Endothelial cell of umbilical vein (primary cell): Measurements from ENCODE around the gene TMEM132A. TPM values are rescaled to one million over a fixed set of nuclear protein-coding genes. Genes with fewer than 3 reads are reported as not detected.

Source experiments
- BruUV-seq: library from RNA; stranded (reverse); fragments of 400-500 nt; replicated peaks from 2 replicates; lab custom pipeline; 2021; lab: Mats Ljungman, UMichigan
- CTCF ChIA-PET: fragments of 300-600, 350-600 bp; sonication (Branson Sonifier 250); formaldehyde crosslinking; loops from one replicate; lab custom pipeline; 2021; ENCODE audit warnings: antibody characterized with exemption, inconsistent platforms; lab: Charles Lee
- POLR2A ChIA-PET: fragments of 300-600, 350-600 bp; sonication (Branson Sonifier 250); formaldehyde crosslinking; loops from one replicate; lab custom pipeline; 2021; ENCODE audit warnings: antibody characterized with exemption, inconsistent platforms; lab: Charles Lee
- DNase-seq: peaks from one replicate; pipeline ENCODE4 v3.0.0-alpha.2; 2011; ENCODE audit warnings: low read depth, low spot score
- FAIRE-seq: peaks from 2 replicates; lab custom pipeline; 2011; peaks lifted over from hg19 to GRCh38; lab: Jason Lieb, UNC
- H2AFZ ChIP-seq: 2 replicates; pipeline ENCODE4 v1.6.0; 2012; ENCODE audit warnings: low read depth, low read length, control low read depth, inconsistent platforms
- H3K27ac ChIP-seq: 2 replicates; pipeline ENCODE4 v1.5.1; 2011; ENCODE audit warnings: low read depth, mild to moderate bottlenecking, control low read depth, low read length, moderate library complexity; ENCODE audit not compliant: insufficient read depth
- H3K27me3 ChIP-seq, 2 experiments: 2 replicates each; pipeline versions ENCODE4 v1.6.0 to v1.6.1; 2011; ENCODE audit warnings: low read length in 2 of 2, mixed read lengths in 1 of 2; ENCODE audit not compliant: control insufficient read depth in 2 of 2, insufficient read depth in 2 of 2
- H3K36me3 ChIP-seq, 2 experiments: 2 replicates in 1 of 2; 3 replicates in 1 of 2; pipeline ENCODE4 v1.5.1; 2011; ENCODE audit warnings: low read length in 2 of 2, mild to moderate bottlenecking in 1 of 2, moderate library complexity in 1 of 2; ENCODE audit not compliant: control insufficient read depth in 2 of 2, insufficient read depth in 2 of 2; ENCODE audit errors: extremely low read depth in 1 of 2
- H3K4me1 ChIP-seq: 3 replicates; pipeline ENCODE4 v1.5.1; 2011; ENCODE audit warnings: mild to moderate bottlenecking, low read length; ENCODE audit not compliant: control insufficient read depth, insufficient read depth; ENCODE audit errors: extremely low read depth
- H3K4me2 ChIP-seq: 2 replicates; pipeline ENCODE4 v1.6.1; 2011; ENCODE audit warnings: low read length, control low read depth, mixed read lengths; ENCODE audit not compliant: insufficient read depth
- H3K4me3 ChIP-seq, 3 experiments: fragments of 200-600 bp in 1 of 3; sonication (generic), shearing (Covaris generic) in 1 of 3; replicated peaks in 1 of 3; 2 replicates each; pipeline ENCODE4 v1.5.1; 2011 to 2016; ENCODE audit warnings: control low read depth in 3 of 3, low read length in 3 of 3, mild to moderate bottlenecking in 2 of 3, inconsistent platforms in 1 of 3, low read depth in 1 of 3, moderate library complexity in 1 of 3; ENCODE audit not compliant: insufficient read depth in 1 of 3
- H3K79me2 ChIP-seq: 2 replicates; pipeline ENCODE4 v1.6.0; 2012; ENCODE audit warnings: low read length, inconsistent platforms; ENCODE audit not compliant: control insufficient read depth, insufficient read depth
- H3K9ac ChIP-seq: replicated peaks from 2 replicates; pipeline ENCODE3; 2011; ENCODE audit warnings: low read length, control low read depth; ENCODE audit not compliant: insufficient read depth; ENCODE audit errors: extremely low read depth
- H3K9me1 ChIP-seq: replicated peaks from 3 replicates; pipeline ENCODE4 v1.6.0; 2011; ENCODE audit warnings: mild to moderate bottlenecking, low read length; ENCODE audit not compliant: control insufficient read depth, insufficient read depth; ENCODE audit errors: extremely low read depth
- H3K9me3 ChIP-seq: replicated peaks from 2 replicates; pipeline ENCODE4 v1.5.1; 2012; ENCODE audit warnings: low read length, inconsistent platforms; ENCODE audit not compliant: control insufficient read depth, insufficient read depth
- H4K20me1 ChIP-seq: replicated peaks from 2 replicates; pipeline ENCODE3; 2011; ENCODE audit warnings: mild to moderate bottlenecking, low read length; ENCODE audit not compliant: control insufficient read depth, insufficient read depth; ENCODE audit errors: extremely low read depth
- EZH2 ChIP-seq: IDR thresholded peaks from 2 replicates; pipeline ENCODE4 v1.6.1; 2012; ENCODE audit warnings: borderline replicate concordance, low read depth, mild to moderate bottlenecking, moderate library complexity, low read length, inconsistent platforms; ENCODE audit not compliant: severe bottlenecking
- FOS ChIP-seq: IDR thresholded peaks from 2 replicates; pipeline ENCODE4 v1.6.1; 2011; ENCODE audit warnings: mild to moderate bottlenecking, low read length, moderate library complexity, borderline replicate concordance; ENCODE audit not compliant: insufficient read depth
- GATA2 ChIP-seq: IDR thresholded peaks from 2 replicates; pipeline ENCODE4 v1.7.0; 2011; ENCODE audit warnings: low read depth, mild to moderate bottlenecking, moderate library complexity, mixed read lengths, low read length; ENCODE audit not compliant: insufficient read length, insufficient read depth
- JUN ChIP-seq: IDR thresholded peaks from 2 replicates; pipeline ENCODE4 v1.6.1; 2011; ENCODE audit warnings: borderline replicate concordance, low read depth; ENCODE audit not compliant: insufficient read length, insufficient read depth
- dilution Hi-C: fragments of 300-500 bp; cut with MboI; formaldehyde crosslinking; loops from one replicate; pipeline ENCODE4 v1.15.0; 2019; ENCODE audit warnings: low sequenced_read_pairs; ENCODE audit not compliant: extremely low pct_ligation_motif_present
- intact Hi-C: fragments of 100-400 bp; cut with micrococcal nuclease; formaldehyde crosslinking; loops from one replicate; pipeline ENCODE4 v1.10.0; 2022
- polyA plus RNA-seq, 4 experiments: library from polyadenylated mRNA; depleted of rRNA in 3 of 4; stranded (reverse) in 3 of 4; unstranded in 1 of 4; fragments of >200 nt; gene quantifications; 2 replicates each; pipeline versions ENCODE4 v1.2.1 to v1.2.3, GENCODE V29; 2011 to 2012; ENCODE audit warnings: missing spikeins in 1 of 4
- total RNA-seq: library from RNA; stranded (reverse); gene quantifications from 2 replicates; pipeline ENCODE4 v1.2.3, GENCODE V29; 2021
- TF ChIP-seq, protein P1 (sequence below): IDR thresholded peaks from 2 replicates; pipeline ENCODE4 v1.6.1; 2011; ENCODE audit not compliant: insufficient read depth, insufficient read length

The TMEM132A gene
- total and polyA plus RNA-seq, 2 donors (not counting 3 experiments of a cell fraction or from before 2014, with no cell fraction given) = 74.3 to 106 TPM

- Histone ChIP-seq H3K27me3 (no peaks in the 10 kb centered on the region), H3K4me2 (no peak overlapping the region), H3K9ac (no peak overlapping the region), H4K20me1 (no peaks in the 10 kb centered on the region), H3K4me1 (peaks cover 27% of the 10 kb centered on the region), H3K79me2 (peaks cover 13% of the 10 kb centered on the region), H3K4me3 (no peak overlapping the region), H3K9me1 (no peaks in the 10 kb centered on the region), H3K9me3 (no peaks in the 10 kb centered on the region), H3K27ac (no peak overlapping the region), H2AFZ (no peak overlapping the region), H3K36me3 (peaks cover 3 to 23% of the 10 kb centered on the region in 2 experiments)
- BruUV-seq = no TSS peak
- CTCF ChIA-PET = interaction anchor here (0.9 to 1.1 kb wide), 4 partner anchors 8 to 93 kb away, joined by 4 to 7 read pairs (median 5); no protein-coding TSS in a partner anchor
- dilution Hi-C loops (no loop called here), intact Hi-C loops (no loop called here)
- POLR2A ChIA-PET = interaction anchor here (0.9 kb wide), 1 partner anchor 9 kb away, joined by 5 read pairs; the partner anchor contains the start of gene TMEM109
- DNase-seq = no peak
- FAIRE-seq = no peak
- TF ChIP-seq, protein P1, sequence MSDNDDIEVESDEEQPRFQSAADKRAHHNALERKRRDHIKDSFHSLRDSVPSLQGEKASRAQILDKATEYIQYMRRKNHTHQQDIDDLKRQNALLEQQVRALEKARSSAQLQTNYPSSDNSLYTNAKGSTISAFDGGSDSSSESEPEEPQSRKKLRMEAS = no peak
Observed at GRCh38 chr11:60923326-60923725, 934 bp upstream of the TMEM132A start.

DNA sequence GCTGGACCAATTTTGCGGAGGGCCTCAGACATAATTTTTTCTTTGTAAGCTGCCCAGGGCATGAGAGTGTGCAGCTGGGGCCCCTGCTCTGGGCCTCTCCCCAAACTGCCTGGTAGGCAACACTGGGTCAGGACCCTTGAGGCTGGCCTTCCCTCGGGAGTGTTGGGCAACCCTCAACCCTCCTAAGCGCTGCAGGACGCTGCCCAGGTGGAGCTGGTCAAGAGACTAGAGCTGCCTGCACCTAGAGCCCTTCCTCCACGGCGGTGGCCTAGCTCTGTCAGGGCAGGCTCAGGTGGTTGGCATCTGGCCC is 505 bp upstream of the TMEM132A start:
- Histone ChIP-seq H3K4me3 (no peak overlapping the region), H2AFZ (no peak overlapping the region), H3K27me3 (no peaks in the 10 kb centered on the region), H3K9me1 (no peaks in the 10 kb centered on the region), H3K4me2 (no peak overlapping the region), H3K9ac (no peak overlapping the region), H3K4me1 (peaks cover 23% of the 10 kb centered on the region), H3K27ac (no peak overlapping the region), H4K20me1 (no peaks in the 10 kb centered on the region), H3K79me2 (peaks cover 9% of the 10 kb centered on the region), H3K9me3 (no peaks in the 10 kb centered on the region), H3K36me3 (peaks cover 3 to 27% of the 10 kb centered on the region in 2 experiments)
- ChIA-PET CTCF (interaction anchor here (0.9 to 1.1 kb wide), 5 partner anchors 8 to 93 kb away, joined by 4 to 7 read pairs (median 4); partner anchors contain the start of gene TMEM109), POLR2A (interaction anchor here (0.9 kb wide), 1 partner anchor 10 kb away, joined by 5 read pairs; the partner anchor contains the start of gene TMEM109)
- intact Hi-C loops = loop anchor here (1.0 kb wide), 1 partner anchor 8 kb away; no protein-coding TSS in a partner anchor
- no TSS peak for BruUV-seq
- TF ChIP-seq GATA2 (no peak), JUN (no peak), EZH2 (no peak), FOS (no peak)
- dilution Hi-C loops = no loop called here
- no peak for FAIRE-seq
- no peak for DNase-seq
